GM12801 (cell line): ENCODE results near the gene PERCC1.

Experiments
- TF ChIP-seq, protein P1 (sequence below): IDR thresholded peaks from one replicate; pipeline ENCODE4 v1.5.1; 2011; ENCODE audit warnings: control low read depth; ENCODE audit not compliant: insufficient read length; ENCODE audit errors: extremely low read depth

The PERCC1 gene

DNA sequence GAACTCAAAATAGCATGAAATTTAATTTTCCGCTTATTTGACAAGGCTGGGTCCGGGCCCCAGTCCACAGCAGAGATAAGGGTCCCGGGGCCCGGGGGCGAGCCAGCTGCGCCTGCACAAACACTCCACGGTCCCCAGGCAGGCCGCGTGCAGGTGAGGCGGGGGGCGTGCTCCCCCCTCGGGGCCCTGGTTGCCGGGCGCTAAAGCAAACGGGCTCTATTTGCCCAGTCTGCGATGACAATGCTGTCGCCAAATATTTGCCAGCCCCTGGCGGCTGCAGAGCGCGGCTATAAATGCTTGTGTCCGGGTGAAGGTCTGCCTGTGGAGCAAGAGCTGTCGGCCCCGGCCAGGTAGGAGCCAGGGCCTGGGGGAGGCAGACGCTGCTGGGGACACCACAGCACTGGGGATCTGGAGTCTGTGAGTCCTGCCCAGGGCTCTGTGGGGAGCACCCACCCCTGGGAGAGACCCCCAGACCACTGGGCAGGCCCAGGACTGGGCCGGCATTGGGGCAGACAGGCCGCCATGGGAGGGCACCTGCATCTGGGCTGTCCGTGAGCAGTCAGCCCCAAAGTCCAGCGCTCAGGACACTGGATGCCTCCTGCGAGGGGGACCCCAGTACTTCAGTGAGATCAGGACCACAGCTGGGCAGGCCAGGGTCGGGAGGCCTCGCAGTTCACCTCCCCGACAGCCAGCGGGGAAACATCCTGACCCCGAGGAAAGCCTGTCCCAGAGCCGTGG lies at the start of gene PERCC1:
Gene PERCC1, plus strand, starts transcription at position 320 of the 738 bp plus-strand sequence. CDS start 1,516 bp downstream, outside the sequence.
- TF ChIP-seq, protein P1, sequence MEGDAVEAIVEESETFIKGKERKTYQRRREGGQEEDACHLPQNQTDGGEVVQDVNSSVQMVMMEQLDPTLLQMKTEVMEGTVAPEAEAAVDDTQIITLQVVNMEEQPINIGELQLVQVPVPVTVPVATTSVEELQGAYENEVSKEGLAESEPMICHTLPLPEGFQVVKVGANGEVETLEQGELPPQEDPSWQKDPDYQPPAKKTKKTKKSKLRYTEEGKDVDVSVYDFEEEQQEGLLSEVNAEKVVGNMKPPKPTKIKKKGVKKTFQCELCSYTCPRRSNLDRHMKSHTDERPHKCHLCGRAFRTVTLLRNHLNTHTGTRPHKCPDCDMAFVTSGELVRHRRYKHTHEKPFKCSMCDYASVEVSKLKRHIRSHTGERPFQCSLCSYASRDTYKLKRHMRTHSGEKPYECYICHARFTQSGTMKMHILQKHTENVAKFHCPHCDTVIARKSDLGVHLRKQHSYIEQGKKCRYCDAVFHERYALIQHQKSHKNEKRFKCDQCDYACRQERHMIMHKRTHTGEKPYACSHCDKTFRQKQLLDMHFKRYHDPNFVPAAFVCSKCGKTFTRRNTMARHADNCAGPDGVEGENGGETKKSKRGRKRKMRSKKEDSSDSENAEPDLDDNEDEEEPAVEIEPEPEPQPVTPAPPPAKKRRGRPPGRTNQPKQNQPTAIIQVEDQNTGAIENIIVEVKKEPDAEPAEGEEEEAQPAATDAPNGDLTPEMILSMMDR: no peak

DNA sequence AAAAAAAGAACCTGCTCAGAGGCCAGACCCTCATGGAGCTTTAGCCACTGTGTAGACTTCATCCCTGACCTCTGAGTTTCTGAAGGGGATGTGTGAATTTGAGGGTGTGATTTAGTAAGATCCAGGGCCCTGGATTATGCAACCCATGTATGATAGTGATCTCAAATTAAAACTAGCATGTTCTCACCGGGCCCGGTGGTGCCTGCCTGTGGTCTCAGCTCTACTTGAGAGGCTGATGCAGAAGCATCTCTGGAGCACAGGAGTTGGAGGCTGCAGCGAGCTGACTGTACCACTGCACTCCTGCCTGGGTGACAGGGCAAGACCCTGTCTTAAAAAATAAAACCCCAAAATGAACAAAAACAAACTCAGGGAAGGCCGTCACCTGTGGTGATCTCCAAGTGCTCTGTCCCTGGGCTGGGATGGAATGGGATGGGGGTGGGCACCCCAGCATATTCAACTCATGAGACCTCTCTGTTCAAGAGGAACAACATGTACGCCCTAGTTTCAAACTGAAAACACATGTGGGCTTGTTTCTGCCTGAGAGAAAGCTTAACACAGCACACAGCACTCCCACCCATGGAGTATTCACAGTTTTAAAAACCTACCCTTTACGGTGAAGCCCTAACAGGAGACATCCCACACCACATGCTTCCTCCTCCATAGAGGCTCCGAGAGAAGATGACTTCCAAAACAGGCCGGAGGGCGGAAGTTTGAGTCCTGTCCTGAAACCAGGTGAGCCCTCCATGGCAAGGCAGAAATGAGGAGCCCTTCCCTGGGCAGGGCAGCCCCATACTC lies 49.1 kb upstream of the PERCC1 start:
- TF ChIP-seq, protein P1: no peak

DNA sequence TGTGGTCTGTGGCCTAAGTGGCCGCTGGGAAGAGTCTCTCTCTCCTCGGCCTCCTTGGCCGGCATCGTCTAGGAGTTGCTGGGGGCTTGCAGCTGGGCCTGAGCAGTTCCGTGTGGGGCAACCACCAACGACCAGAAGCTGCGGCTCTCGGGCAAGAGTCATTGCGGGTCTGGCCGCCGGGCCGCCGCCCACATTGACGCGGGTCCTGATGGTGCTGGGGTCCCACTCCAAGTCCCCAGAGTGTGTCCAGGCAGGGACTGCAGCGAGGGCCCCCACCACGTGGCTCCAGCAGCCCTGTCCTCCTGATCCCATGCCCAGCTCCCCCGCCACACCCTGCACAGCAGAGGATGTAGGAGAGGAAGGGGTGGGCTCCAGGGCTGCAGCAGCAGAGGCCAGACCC lies 47.3 kb upstream of the PERCC1 start:
- TF ChIP-seq, protein P1: no peak

DNA sequence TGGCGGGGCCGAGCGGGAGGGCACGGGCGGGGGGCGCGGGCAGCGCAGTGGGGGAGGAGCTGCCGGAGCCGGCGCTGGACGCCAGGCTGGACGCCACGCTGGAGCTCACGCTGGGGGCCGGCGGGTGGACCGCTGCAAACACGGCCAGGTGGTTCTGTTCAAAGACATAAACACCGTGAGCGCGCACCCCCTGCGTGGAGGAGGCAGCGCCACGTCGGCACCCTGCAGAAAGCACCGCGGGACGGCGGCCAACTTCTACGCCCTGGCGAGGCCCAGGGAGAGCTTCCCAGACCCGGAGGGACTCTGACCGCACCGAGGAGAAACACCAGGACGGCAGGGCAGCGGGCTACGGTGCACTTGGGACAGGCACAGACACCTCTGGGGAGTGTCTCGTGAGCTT lies 45.6 kb upstream of the PERCC1 start:
- TF ChIP-seq, protein P1: no peak

DNA sequence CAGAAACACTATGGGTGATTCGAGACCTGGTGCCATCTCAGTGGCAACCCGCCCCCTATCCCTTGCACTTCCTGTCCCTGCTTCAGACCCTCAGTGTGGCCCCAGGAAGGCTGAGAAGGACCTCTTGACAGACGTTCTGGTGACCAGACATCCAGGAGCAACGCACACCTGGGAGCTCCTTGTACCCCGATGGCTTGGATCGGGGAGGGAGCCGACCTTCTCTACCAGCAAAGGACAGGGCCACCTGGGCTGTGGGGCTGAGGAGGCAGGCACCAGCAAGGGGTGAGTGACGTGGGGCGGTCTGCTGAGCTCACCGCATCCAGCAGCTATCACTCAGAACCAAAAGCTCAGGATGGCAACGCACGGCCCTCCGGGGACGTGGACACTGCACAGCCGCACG lies 43.5 kb upstream of the PERCC1 start:
- TF ChIP-seq, protein P1: no peak

DNA sequence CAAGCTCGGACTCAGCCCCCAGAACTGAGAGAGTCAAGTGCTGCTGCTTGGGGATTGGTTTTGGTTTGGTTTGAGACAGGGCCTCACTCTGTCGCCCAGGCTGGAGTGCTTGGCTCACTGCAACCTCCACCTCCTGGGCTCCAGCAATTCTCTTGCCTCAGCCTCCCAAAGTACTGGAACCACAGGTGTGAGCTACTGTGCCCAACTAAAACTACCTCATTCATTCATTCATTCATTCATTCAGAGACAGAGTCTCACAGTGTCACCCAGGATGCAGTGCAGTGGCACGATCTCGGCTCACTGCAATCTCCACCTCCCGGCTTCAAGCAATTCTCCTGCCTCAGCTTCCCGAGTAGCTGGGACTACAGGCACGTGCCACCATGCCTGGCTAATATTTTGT lies 41.1 kb upstream of the PERCC1 start:
- TF ChIP-seq, protein P1: no peak

DNA sequence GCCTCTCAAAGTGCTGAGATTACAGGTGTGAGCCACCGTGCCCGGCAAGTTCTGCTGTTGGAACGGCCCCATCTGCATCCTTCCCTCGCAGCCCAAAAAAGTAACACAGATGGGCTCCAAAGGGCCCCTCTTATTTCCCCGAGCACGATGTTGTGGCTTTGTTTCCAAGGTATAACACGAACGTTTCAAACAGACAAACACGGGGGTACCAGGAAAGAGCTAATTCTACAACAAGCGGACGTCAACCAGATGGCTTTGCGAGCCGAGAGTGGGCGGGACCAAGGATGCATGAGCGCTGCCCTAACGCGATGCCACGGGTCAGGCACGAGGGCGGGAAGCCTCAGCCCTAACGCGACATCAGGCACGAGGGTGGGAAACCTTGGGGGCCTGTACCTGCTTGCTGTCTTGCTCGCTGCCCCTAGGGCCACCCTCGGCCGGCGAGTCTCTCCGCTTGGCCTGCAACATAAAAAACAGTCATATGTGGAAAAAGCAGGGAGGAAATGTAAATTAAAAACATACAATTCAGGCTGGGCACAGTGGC lies 40.6 kb upstream of the PERCC1 start:
- TF ChIP-seq, protein P1: no peak
